ENCODE results near the gene PRLR. TPM values are rescaled to one million over a fixed set of nuclear protein-coding genes. Genes with fewer than 3 reads are reported as not detected.
"Not testable (repeated sequence)": the region's sequence is repeated elsewhere in the genome, so short reads cannot be mapped to it uniquely, and the experiment has no call there.

Gene PRLR
- not detected in 2 replicates for total RNA-seq

DNA sequence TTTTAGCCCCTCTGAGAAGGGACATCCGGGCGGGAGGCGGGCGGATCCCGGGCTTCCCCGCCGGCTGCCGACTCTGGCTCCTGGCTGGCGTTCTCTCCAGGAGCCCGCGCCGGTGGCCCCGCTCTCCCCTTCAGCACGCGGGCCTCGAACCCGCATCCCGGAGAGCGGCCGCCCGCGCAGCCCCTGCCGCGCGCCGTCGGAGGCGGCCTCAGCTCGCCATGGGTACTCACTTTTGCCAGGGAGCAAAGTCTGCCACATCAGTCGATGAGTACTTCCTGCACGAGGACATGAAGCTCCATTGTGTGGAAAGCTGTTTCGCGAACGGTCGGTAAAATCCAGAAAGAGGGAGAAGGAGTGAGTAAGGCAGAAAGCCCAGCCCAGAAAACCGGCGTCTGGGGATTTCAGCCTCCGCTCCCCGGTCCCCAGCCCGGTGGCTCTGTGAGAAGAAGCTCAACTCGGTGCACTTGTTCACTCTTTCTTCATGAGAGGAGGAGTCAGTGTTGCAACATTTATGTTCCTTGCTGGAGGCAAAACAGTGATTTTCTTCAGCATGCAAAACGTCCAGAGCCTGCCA is at the start of gene PRLR:
PRLR (minus strand) TSS at position 450 of the 574 bp plus-strand sequence. CDS start 140,867 bp downstream, outside the sequence.
- no peak for DNase-seq

DNA sequence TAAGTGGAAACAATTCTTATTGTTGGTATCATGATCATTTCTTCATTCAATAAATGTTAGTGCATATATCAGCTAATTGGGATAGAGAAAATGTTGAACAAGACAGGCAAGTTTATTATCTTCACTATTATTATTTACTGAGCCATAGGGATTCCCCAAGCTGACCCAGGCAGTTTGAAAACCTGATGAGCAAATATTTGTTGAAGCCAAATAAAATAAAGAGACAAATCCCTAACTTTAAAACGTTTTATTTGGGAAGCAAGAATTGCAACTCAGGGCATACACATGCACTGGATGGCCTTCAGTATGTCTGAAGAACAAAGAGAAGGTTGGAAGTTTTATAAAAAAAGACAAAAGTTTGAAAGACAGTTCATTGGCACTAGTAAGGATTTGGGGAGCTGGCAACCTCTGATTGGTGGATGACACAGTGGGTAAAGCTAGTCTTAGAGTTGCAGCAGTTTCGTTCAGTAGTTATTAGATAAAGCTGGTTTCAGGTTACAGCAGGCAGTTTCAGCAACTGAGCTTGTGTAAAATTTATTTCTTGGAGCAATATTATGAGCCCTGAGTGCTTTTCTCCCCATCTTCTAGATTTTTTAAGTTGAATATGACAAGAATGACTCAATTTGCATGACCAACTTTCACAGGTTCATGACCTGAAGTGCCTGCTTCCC is 44.7 kb upstream of the PRLR start:
- DNase-seq, result no peak

DNA sequence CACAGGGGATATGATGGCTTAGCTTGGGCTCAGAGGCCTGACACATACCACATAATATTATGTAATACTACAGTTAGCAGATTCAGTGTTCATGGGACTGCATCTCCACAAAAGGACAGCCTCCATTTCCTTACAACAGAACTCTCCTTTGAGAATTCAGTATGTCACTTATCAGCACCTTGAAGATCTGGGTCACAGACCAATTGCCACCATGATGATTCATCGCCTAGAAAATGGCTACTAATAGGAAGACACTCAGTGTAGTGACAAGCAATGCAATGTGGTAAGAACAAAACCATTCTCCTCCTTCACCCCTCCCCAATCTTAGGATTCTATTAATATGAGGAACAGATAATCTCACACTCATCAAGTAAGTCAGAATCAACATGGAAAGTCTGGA is 38.7 kb upstream of the PRLR start:
- DNase-seq, result no peak

DNA sequence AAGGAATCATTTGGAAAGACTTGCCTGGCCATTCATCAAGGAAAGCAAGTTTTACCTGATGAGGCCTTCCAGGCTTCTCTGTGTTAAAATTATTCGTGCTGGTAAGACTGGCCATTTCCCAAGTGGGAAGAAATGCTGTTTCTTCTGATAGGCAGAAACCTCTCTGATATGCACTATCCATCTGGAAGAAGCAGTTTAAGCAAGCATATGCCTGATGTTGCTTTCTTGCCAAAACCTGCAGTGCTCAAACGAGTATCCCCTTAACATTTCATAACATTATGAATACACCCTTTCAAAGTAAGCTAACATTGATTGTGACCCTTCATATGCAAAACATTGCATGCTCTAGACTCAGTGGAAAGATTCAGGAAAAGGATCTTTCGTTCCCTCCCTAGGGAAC is 36.0 kb upstream of the PRLR start:
- no peak for DNase-seq

DNA sequence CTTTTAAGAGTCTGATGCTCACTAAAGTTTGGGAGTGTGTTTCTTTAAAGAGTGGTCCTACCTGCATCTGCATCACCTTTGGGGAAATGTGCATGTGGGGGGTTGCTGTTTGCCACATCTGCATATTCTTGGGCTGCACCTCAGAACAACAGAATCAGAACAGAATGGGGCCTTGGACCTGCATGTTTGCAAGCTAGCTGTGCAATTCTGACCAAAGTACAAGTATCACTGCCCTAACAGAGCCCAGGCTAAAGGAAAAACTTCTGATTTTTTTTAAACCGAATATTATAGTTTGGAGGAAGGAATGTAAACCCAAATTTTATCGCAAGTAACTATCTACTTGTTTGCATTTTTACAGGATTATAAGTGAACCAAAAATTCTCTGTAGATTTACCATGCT is 34.2 kb upstream of the PRLR start:
- DNase-seq, result no peak

DNA sequence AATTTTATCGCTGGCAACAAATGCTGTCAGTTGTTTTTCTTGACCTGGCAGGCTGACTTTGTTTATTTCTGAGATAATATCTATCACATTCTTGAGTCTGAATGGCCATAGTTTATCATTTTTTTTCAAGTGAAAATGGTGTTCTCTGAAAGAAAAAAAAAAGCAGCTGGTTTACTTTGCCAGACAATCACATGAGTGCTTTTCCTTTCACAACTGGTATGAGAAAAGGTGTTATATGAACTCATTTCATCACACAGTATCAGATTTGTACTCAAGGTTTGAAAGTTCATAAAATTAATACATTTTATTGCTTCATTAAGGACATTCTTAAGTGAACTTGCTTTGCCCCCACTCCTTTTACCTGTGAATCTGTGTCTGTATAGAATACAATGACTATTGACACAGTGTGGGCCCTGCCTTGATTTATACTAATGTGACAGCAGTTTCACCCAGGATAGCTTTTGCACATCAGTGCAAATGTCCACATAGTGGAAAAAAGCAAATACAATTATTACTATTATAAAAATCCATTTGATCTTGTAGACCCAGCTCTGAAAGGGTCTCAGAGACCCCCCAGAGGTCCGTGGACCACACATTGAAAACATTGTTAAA is 33.1 kb upstream of the PRLR start:
- no peak for DNase-seq

DNA sequence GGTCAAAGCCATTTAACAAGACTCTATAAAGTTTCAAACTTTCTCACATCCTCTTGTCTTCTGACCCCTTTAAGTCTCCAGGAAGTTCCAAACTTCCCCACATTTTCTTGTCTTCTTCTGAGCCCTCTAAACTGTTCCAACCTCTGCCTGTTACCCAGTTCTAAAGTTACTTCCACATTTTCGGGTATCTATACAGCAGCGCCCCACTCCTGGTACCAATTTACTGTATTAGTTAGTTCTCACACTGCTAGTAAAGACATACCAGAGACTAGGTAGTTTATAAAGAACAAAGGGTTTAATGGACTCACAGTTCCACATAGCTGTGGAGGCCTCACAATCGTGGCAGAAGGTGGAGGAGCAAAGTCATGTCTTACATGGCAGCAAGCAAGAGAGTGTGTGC is 23.3 kb upstream of the PRLR start:
- DNase-seq, result no peak

DNA sequence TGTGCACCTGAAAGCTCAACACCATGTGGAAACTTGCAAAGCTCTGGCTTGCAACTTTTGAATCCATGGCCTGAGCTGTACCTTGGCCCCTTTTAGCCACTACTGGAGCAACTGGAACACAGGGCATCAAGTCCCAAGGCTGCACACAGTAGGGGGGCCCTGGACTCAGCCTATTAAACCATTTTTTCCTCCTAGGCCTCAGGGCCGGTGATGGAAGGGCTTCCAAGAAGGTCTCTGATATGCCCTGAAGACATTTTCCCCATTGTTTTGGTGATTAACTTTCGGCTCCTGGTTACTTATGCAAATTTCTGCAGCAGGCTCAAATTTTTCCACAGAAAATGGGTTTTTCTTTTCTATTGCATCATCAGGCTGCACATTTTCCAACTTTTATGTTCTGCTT is 22.7 kb upstream of the PRLR start:
- no peak for DNase-seq

DNA sequence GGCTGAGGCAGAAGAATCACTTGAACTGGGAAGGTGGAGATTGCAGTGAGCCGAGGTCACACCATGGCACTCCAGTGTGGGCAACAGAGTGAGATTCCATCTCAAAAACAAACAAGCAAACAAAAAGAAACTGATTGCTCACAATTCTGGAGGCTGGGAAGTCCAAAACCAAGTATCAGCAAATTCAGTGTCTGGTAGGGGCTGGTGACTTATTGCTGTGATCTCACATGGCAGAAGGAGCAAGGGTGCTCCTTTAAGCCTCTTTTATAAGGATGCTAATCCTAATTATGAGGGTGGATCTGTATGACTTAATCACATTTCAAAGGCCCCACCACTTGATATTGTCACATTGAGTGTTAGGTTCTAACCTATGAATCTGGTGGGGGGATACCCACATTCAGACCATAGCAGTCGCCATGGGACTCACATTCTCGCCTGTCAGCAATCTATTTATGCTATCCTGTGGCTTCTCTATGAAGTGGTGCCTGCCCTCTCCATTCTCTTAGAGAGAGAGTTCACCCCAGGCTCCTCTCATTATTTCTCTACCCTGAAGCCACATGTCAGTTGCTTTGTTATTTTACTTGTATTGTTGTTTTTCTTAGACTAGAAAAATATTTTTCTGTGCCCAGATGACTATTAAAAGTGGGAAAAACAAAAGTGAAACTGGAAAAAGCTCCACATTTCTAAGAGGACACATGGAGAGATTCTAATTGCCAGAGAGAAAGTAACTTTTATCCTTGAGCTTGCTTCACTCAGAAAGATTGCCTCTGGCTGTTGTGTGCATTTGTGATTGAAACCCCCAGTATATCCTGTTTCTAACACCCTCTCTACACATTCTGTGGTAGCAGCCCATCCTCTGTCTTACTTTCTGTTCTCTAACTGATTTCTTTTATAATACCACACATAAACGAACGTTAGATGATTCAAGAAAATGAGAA is 18.8 kb upstream of the PRLR start:
- no peak for DNase-seq

DNA sequence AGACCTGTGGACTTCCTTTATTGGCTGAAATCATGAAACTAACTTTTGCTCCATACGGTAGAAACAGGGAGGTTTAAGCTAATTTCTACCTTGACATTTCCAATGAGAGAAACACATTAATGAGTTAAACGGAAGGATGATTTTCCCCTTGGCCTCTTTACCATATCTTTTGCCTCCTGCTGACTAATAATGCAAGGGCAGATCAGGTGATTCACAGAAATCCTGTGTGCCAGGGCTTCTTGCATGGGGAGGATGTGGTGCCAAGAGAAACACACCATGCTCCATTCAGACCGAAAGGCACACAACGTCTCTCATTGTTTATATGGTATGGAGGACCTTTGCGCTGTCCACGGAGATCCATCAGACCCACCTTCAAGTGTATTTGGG is 17.4 kb upstream of the PRLR start:
- DNase-seq, result no peak

DNA sequence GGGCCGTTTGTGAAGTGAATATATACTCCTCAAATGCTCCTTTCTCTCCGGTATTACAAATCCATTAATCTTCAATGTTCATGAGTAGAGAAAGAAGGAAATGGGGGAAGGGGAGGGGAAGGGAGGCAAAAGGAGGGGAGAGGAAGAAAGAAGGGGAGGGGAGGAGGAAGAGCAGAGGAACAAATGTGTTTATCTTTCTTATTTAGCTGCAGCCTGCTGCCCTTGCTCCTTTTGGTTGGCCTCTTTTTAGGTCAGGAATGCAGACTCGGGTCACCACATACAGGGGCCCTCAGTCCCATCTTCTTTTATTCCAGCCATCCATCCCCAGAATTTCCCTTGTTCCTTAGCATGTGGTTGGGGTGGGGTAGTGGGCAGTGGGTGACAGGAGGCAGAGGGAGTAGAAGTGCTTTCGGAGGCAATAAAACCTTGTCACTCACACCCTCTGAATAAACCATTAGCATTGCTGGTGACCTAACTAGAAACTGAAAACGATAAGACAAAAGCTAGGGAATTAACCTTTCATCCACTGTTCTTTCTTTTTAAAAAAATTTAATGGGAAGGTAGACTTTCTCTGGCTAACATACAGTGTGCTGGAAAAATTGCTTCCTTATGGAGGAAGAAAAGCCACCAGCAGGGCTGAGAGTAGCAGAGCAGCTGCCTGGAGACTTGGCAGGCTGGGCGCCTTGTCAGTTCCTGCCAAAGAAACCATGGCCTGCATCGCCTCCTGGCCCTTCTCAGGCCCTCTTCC is 16.8 kb upstream of the PRLR start:
- no peak for DNase-seq

DNA sequence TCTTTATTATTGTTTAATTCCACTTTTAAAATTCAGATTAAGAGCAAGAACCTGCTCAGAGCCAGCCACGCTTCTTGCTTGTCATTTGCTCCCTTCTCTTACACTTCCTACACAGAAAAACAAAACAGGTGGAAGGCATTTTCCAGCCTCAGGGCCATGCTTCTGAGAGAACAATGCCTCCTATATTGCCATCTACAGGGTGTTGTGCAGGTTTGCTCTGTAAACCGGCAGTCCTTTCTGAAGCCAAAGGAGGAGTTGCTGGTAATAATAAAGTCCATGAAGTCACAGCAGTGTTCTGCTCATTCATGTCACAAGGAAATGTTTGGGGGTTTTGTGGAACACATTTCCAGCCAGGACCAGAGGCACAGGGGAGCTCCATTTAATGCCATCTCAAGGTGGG is 16.1 kb upstream of the PRLR start:
- no peak for DNase-seq

DNA sequence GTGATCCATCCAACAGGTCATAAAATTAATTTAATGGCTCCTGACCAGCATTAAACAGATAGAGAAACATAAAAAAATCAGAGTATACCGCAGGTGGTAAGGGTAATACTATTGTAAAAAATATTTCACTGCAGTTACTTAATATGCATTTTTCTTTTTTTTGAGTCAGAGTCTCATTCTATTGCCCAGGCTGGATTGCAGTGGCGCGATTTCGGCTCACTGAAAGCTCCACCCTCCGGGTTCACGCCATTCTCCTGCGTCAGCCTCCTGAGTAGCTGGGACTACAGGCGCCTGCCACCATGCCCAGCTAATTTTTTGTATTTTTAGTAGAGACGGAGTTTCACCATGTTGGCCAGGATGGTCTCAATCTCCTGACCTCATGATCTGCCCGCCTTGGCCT is 15.1 kb upstream of the PRLR start:
- DNase-seq, result not testable (repeated sequence)

DNA sequence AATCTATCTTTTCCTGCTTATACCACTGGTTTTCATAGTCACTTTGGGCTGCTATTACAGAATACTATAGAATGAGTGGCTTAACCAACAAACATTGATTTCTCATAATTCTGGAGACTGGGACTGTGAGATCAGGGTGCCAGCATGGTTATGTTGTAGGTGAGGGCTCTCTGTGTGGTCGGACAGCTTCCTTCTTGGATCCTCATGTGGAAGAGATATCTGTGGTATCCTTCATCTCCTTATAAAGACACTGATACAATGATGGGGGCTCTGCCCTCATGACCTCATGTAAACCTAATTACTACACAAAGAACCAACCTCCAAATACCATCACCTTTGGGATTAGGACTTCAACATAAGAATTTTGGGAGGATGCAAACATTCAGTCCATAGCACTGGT is 13.9 kb upstream of the PRLR start:
- DNase-seq, result no peak

DNA sequence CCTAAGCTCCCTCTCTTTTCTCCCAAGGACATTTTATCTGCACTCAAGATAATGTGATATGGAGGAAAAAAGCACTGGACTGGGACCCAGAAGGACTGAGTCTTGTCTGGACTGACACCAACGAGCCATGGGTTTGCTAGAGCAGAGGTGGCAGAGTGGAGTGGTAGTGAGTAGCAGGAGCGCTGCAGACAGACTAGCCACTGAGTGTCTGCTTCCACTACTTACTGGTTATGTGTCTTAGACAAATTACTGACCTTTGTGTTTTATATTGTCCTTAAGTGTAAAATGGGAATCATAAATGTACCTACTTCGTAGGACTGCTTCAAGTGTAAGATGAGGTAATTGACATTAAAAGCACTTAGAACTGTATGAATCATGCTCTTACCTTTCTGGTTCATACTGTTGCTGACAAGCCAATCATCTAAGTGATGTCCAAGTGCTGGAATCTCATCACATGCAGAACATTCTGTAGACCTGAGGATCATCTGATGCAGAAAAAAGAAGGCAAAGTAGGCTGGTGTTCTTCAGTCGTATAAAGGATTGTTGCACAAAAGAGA is 12.5 kb upstream of the PRLR start:
- DNase-seq, result no peak

DNA sequence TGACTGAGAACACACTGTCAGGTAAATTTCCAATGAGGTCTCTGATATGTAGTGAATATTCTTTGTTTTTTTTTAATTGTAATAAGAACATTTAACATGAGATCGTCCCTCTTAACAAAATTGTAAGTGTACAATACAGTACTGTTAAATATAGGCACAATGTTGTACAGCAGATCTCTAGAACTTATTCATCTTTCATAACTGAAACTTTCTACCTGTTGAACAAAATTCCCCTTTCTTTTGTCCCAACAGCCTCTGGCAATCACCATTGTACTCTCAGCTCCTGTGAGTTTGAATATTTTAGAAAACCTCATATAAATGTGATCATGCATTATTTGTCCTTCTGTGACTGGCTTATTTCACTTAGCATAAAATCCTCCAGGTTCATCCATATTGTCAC is 10.6 kb upstream of the PRLR start:
- no peak for DNase-seq

DNA sequence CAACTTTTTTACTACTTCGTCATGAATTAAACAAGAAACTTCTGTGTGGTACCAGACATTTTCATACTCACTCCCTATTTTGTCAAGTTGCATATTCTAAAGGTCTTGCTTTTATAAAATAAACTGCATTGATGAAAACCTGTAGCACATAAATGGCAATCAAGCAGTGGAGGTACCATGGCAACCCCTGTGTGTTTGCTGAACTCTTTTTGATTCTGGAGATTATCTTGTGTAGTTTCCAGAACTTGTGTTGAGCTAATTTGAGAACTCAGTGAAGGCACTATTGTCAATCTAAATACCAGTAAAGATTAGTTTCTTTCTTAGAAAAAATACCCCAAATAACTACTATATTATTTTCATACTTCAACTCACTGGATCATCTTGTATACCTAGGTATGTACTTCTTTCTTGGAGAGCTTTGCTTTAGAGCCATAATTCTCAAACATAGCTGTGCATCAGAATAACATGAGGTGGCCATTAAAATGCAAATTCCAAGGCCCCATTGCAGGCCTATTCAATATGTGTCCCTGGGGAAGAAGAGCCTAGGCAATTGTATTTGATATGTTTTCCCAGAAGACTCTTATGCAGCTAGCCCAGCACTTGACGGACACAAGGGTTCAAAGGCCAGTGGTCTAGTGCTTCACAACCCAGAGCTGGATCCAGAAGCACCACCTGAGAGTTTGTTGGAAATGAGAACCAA is 9.8 kb upstream of the PRLR start:
- no peak for DNase-seq

DNA sequence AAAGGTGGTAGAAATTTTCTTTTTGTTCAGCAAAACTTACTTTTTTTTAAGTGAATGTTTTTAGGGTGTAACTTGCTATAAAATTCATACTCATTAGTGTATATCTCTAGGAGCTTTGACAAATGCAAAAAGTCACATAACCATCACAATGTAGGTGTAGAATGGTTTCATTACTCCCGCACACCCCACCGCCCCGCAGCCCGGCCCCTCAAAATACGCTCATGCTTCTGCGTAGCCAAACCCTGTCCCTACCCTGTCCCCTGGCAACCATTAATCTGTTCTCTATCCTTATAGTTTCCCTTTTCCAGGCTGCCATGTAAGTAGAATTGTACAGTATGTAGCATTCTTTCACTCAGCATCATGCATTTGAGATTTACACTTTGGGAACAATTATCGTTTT is 9.2 kb upstream of the PRLR start:
- no peak for DNase-seq

DNA sequence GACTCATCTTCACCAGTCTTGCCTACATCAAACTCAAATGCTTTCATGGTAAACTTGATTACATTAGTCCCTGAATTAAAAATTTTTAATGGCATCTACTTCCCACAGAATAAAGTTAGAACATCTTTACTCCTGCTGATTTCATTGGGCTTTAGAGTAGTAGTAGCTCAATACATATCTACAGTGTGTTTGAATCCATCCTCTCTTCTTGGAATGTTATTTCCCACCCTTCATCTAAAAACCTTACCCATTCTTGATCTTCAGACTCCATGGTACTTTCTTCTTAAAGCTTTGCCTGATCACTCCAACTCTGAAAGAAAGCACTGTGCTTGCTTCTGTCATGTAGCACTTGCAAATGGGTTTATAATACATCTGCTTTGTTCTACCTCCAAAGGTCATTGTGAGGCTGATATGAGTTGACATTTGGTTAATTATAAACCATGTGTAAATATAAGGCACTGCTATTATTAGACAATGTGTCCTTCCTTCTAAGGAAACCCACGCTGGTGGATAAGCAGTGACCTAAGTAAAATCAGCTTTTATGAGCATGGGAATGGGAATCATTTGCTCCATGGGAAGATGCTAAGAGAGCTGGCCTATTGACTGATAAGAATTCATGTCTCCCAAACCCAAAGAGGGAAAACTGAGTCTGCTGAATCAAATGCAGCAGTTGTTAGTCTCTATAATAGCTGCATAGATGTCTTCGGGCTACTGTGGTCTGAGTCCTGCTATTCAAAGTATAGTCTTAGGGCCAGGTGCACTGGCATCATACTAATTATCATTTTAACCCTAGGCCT is 7.5 kb upstream of the PRLR start:
- no peak for DNase-seq

DNA sequence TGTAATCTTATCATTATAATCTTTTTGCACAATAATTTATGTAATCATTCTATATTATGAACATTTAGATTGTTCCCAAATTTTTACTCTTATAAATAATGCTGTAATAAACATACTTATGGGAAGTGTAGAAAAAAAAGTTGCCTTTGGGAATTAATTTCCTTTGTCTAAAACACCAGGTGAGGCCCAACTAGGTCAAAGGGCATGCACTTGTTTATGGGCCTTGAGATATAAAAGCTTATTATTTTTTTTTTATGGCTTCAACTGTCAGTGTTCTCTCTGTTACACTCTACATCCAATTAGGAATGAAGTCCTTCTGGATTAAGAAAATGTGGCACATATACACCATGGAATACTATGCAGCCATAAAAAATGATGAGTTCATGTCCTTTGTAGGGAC is 6.5 kb upstream of the PRLR start:
- DNase-seq, result no peak

DNA sequence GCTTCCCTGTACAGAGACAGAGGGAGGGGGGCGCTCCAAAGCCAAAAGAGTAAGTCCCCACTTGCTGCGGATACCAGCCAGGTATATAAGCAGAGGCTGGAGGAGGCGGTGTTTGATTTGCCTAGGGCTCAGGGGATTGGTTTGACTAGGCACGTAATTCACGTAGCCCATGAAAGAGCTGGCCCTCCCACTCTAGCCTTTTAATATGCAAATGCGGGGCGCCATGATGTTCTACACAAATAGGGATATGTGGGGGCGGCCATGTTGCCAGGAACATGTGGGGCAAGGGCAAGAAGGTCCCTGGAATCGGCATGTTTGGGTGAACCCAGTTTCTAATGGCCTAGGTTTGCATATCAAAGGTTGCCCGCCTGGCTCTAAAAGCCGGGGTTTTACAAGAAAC is 3.3 kb upstream of the PRLR start:
- no peak for DNase-seq

All from dermis blood vessel endothelial cell (primary cell).